ENCODE results near the gene SGCD.

The SGCD gene

DNA sequence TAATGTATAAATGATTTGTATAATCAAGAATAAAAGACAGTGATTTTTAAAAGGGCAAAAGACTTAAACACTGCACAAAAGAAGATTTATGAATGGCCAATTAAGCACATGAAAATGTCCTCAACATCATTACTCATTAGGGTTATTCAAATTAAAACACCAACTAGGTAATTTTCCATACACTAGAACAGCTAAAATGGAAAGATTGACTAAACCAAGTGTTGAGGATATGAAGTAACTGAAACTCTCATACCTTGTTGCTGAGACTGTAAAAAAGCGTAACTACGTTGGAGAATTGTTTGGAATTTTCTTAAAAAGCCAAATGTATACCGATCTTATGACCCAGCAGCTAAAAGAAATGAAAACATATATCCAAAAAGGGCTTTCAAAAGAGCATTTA is 144.9 kb downstream of the SGCD start:
- DNase-seq: no peak

- DNase-seq: peak; percentile 3
These were observed 146.4 kb downstream of the SGCD start for GRCh38 chr5:156473269-156473908.

- DNase-seq: peak; percentile 89
These were observed 147.3 kb downstream of the SGCD start for GRCh38 chr5:156474251-156474650.

DNA sequence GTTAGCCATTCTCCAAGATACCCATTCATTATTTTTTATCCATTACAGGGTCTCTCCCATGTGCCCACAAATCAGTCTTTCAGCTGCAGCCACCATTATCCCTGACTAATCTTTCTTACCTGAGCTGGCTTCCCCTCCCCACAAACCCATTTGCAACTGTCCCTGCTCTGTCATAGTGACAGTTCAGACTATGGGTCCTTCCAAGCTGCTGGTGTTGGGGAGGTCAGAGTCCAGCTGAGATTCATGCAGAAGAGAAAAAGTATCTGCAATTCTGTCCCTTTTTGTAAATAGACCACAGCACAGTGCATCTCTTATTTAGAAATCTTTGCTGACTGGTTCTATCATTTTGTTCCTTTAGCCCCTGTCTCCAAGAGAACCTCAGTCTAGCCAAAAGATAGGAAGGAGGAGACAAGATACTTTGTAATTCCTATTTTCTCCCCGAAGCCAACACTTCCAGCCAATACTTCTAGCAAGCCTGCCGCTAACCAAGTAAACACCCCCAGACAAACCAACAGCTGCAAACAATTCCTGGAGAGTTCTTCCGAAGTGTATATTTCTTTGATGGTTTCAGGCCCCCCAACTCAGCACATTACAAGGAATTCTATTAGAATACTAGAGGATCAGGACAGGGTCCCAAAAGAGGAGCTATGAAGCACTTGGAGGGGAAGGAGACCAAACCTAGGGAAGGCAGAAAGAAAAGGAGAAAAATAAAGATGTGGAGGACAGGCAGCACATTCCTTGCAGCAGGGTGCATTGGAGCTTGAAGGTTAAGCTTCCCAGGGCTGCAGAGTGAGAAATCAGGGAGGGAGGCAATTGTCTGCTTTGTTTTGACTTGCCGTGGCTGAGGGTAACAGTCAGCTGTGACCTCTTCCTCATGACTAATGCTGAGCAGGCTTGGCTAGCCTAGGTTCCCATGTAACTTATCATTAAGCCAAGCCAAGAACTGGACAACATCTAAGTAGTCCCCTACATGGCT is 148.5 kb downstream of the SGCD start:
- peak; percentile 41 for DNase-seq

DNA sequence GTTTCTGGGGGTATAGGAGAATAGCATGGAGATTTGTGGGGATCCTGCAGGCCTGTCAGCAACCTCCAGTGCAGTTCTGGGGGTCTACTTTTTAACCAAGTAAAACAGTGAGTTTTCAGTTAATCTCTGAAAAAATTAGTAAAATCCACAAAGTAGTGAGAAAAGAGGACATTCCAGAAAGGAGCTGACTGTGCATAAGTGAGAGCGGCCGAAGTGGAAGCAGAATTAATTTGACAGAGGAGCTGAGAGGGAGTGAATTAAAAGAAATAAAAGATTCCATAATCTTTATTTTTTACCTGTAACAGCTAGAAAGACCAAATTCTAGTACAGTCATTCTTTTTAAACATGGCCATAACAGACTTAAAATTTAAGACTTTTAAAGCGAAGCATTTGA is 149.2 kb downstream of the SGCD start:
- DNase-seq: no peak

GRCh38 chr5:156476678-156477077 is 149.7 kb downstream of the SGCD start:
- DNase-seq: peak; percentile 67

GRCh38 chr5:156477196-156477595 is 150.2 kb downstream of the SGCD start:
- no peak for DNase-seq

DNA sequence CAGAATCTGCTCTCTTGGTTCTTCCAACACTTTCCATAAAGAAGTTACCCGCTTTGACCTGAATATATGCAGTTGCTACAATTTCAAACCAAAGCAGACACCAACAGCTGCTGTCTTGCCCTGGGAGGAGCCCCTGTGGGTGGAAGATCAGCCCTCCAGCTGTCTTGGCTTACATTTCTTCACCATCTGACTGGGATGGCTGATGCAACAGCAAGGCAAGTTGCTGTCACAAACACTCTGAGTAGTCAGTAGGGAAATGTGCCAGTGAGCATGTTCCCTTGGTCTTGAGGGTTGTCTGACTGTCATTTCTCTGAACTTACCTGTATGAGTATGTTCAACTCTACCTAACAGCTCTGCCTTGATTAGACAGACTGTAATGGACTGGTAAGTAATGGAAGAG is 152.9 kb downstream of the SGCD start:
- peak; percentile 77 for DNase-seq

DNA sequence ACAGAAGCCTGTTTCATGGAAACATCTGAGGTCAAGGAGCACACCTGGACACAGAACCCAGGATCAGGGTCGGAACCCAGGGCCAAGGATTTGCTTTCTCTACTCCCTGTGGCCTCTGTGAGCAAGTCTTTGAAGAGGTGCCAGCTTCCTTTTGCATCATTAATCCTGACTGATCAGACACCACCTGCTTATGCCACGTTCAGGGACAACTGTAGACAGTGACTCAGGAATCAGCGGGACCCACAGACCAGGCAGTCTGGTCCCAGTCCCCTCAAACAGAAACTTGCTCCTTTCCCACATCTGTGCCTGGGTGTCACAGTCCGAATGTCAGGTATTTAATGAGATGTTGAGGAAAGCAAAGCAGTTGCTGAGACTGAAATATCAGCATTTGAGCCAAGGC is 154.8 kb downstream of the SGCD start:
- DNase-seq: peak; percentile 87

DNA sequence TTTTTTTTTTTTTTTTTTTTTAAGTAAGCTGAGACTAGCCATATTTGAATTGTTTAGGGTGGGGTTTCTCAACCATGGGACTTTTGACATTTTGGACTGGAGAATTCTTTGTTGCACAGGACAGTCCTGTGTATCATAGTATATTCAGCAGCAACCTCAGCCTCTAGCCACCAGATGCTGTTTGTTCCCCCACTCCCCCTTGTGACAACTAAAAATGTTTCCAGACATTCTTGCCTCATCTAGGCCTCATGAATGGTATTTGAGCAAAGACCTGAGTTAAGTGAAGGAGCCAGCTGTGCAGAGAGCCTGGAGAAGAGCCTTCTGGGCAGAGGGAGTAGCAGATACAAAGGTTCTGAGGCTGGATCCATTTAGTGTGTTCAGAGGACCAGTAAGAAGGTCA is 155.9 kb downstream of the SGCD start:
- peak; percentile 4 for DNase-seq

GRCh38 chr5:156486394-156487238 is 159.7 kb downstream of the SGCD start:
- no peak for DNase-seq

GRCh38 chr5:156491766-156492165 is 164.8 kb downstream of the SGCD start:
- DNase-seq: no peak

- no peak for DNase-seq
These were observed 169.3 kb downstream of the SGCD start for GRCh38 chr5:156496291-156496690.

GRCh38 chr5:156497804-156498208 is 170.8 kb downstream of the SGCD start:
- no peak for DNase-seq

- DNase-seq: no peak
These were observed 171.4 kb downstream of the SGCD start for GRCh38 chr5:156498226-156498980.

- DNase-seq: no peak
These were observed 173.8 kb downstream of the SGCD start for GRCh38 chr5:156500755-156501154.

- no peak for DNase-seq
These were observed 178.1 kb downstream of the SGCD start for GRCh38 chr5:156505101-156505500.

- DNase-seq: no peak
These were observed 186.3 kb downstream of the SGCD start for GRCh38 chr5:156513123-156513815.

GRCh38 chr5:156515121-156515520 is 188.2 kb downstream of the SGCD start:
- DNase-seq: no peak

GRCh38 chr5:156515803-156516360 is 188.9 kb downstream of the SGCD start:
- no peak for DNase-seq

All from NCI-H2171 treated with DMSO at 0.1 percent for 48 hours (cell line).